Panc1 (cell line): ENCODE results near the gene UBE2G2. TPM values are rescaled to one million over a fixed set of nuclear protein-coding genes. Genes with fewer than 3 reads are reported as not detected.

Experiments
- ATAC-seq: fragments of 200-7000 bp; cut with Tn5 transposase; 2 replicates; pipeline ENCODE4 v1.9.1; 2020; ENCODE audit warnings: mild to moderate bottlenecking, moderate library complexity
- BruUV-seq: library from RNA; stranded (reverse); fragments of 400-500 nt; replicated peaks from 2 replicates; lab custom pipeline; 2021; lab: Mats Ljungman, UMichigan
- CTCF ChIA-PET: fragments of 300-600 bp; sonication (Branson Sonifier 250); formaldehyde crosslinking; loops from one replicate; lab custom pipeline; 2022; ENCODE audit warnings: antibody characterized with exemption; lab: Charles Lee
- POLR2A ChIA-PET: fragments of 300-600 bp; sonication (Branson Sonifier 250); formaldehyde crosslinking; loops from one replicate; lab custom pipeline; 2022; ENCODE audit warnings: antibody characterized with exemption; lab: Charles Lee
- DNase-seq: peaks from one replicate; pipeline ENCODE4 v3.0.0-alpha.2; 2010; ENCODE audit warnings: low read depth, low spot score
- H3K27ac ChIP-seq: 2 replicates; pipeline ENCODE4 v1.5.1; 2011; ENCODE audit warnings: mild to moderate bottlenecking, low read length, inconsistent platforms
- H3K27me3 ChIP-seq: fragments of 200-500 bp; sonication (Bioruptor generic); 2 replicates; pipeline ENCODE4 v1.6.0; 2014; ENCODE audit warnings: low read length, inconsistent platforms; ENCODE audit not compliant: control insufficient read depth, insufficient read depth
- H3K36me3 ChIP-seq: fragments of 200-500 bp; sonication (Bioruptor generic); 2 replicates; pipeline ENCODE4 v1.5.1; 2014; ENCODE audit warnings: inconsistent platforms, mild to moderate bottlenecking, low read length, moderate library complexity; ENCODE audit not compliant: control insufficient read depth, insufficient read depth
- H3K4me1 ChIP-seq: 2 replicates; pipeline ENCODE4 v1.5.1; 2011; ENCODE audit warnings: inconsistent platforms, mild to moderate bottlenecking, low read length, moderate library complexity; ENCODE audit not compliant: control insufficient read depth, insufficient read depth
- H3K4me3 ChIP-seq, 2 experiments: 2 replicates each; pipeline ENCODE4 v1.5.1; 2011 to 2012; ENCODE audit warnings: low read depth in 2 of 2, low read length in 2 of 2, mild to moderate bottlenecking in 2 of 2, inconsistent platforms in 1 of 2, moderate library complexity in 1 of 2
- H3K9me3 ChIP-seq: fragments of 200-500 bp; sonication (Bioruptor generic); 2 replicates; pipeline ENCODE4 v1.5.1; 2014; ENCODE audit warnings: low read depth, mild to moderate bottlenecking, inconsistent platforms, low read length, moderate library complexity; ENCODE audit not compliant: control insufficient read depth, insufficient read depth
- POLR2AphosphoS5 ChIP-seq: IDR thresholded peaks from 2 replicates; pipeline ENCODE4 v1.6.1; 2012; ENCODE audit warnings: mild to moderate bottlenecking, low read depth, low read length, moderate library complexity
- SIN3A ChIP-seq: IDR thresholded peaks from 2 replicates; pipeline ENCODE4 v1.6.1; 2012; ENCODE audit warnings: low read depth, mild to moderate bottlenecking, low read length, moderate library complexity, borderline replicate concordance; ENCODE audit not compliant: insufficient read depth
- TCF7L2 ChIP-seq: IDR thresholded peaks from 2 replicates; pipeline ENCODE4 v1.6.1; 2011; ENCODE audit warnings: mild to moderate bottlenecking, low read depth, low read length, inconsistent platforms
- in situ Hi-C: cut with HindIII; loops from 2 replicates; pipeline ENCODE4 v1.10.0; 2016; ENCODE audit warnings: low sequenced_read_pairs, low pct_unique_long_range_greater_than_20kb
- intact Hi-C: fragments of 100-400 bp; cut with micrococcal nuclease; formaldehyde crosslinking; loops from one replicate; pipeline ENCODE4 v1.10.0; 2022; ENCODE audit not compliant: unreplicated experiment
- total RNA-seq: library from RNA; stranded (reverse); gene quantifications from one replicate; pipeline ENCODE4 v1.2.1, GENCODE V29; 2021; ENCODE audit not compliant: unreplicated experiment
- TF ChIP-seq, protein P1 (sequence below), 2 experiments: IDR thresholded peaks; 2 replicates each; pipeline ENCODE4 v1.6.1; 2011 to 2012; ENCODE audit warnings: low read depth in 2 of 2, control low read depth in 1 of 2, low read length in 1 of 2, mild to moderate bottlenecking in 1 of 2, moderate library complexity in 1 of 2; ENCODE audit not compliant: insufficient read depth in 1 of 2
- TF ChIP-seq, protein P2 (sequence below): fragments of 450-650 bp; IDR thresholded peaks from 2 replicates; pipeline ENCODE4 v1.5.1; 2017; ENCODE audit warnings: mild to moderate bottlenecking

UBE2G2 gene
- total RNA-seq, 1 experiment from 2014 or later: 77.4 TPM

- ChIA-PET CTCF (no interaction called here), POLR2A (no interaction called here)
- no peak for DNase-seq
- Histone ChIP-seq H3K27ac (no peak overlapping the region), H3K4me1 (no peaks in the 10 kb centered on the region; the same call in 1 of the 2 replicates), H3K27me3 (no peaks in the 10 kb centered on the region), H3K36me3 (no peaks in the 10 kb centered on the region), H3K4me3 (no peak overlapping the region), H3K9me3 (no peaks in the 10 kb centered on the region)
- intact Hi-C loops (no loop called here), in situ Hi-C loops (no loop called here)
- no peak for ATAC-seq
- TF ChIP-seq, protein P1, sequence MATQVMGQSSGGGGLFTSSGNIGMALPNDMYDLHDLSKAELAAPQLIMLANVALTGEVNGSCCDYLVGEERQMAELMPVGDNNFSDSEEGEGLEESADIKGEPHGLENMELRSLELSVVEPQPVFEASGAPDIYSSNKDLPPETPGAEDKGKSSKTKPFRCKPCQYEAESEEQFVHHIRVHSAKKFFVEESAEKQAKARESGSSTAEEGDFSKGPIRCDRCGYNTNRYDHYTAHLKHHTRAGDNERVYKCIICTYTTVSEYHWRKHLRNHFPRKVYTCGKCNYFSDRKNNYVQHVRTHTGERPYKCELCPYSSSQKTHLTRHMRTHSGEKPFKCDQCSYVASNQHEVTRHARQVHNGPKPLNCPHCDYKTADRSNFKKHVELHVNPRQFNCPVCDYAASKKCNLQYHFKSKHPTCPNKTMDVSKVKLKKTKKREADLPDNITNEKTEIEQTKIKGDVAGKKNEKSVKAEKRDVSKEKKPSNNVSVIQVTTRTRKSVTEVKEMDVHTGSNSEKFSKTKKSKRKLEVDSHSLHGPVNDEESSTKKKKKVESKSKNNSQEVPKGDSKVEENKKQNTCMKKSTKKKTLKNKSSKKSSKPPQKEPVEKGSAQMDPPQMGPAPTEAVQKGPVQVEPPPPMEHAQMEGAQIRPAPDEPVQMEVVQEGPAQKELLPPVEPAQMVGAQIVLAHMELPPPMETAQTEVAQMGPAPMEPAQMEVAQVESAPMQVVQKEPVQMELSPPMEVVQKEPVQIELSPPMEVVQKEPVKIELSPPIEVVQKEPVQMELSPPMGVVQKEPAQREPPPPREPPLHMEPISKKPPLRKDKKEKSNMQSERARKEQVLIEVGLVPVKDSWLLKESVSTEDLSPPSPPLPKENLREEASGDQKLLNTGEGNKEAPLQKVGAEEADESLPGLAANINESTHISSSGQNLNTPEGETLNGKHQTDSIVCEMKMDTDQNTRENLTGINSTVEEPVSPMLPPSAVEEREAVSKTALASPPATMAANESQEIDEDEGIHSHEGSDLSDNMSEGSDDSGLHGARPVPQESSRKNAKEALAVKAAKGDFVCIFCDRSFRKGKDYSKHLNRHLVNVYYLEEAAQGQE (IDR thresholded peaks at IDR 0.05; ENCODE audit: insufficient read depth in 1 of 2, low read depth in 2 of 2, low read length in 1 of 2): no peak
- TF ChIP-seq POLR2AphosphoS5: no peak
- no peak for TF ChIP-seq SIN3A
- TF ChIP-seq, protein P2, sequence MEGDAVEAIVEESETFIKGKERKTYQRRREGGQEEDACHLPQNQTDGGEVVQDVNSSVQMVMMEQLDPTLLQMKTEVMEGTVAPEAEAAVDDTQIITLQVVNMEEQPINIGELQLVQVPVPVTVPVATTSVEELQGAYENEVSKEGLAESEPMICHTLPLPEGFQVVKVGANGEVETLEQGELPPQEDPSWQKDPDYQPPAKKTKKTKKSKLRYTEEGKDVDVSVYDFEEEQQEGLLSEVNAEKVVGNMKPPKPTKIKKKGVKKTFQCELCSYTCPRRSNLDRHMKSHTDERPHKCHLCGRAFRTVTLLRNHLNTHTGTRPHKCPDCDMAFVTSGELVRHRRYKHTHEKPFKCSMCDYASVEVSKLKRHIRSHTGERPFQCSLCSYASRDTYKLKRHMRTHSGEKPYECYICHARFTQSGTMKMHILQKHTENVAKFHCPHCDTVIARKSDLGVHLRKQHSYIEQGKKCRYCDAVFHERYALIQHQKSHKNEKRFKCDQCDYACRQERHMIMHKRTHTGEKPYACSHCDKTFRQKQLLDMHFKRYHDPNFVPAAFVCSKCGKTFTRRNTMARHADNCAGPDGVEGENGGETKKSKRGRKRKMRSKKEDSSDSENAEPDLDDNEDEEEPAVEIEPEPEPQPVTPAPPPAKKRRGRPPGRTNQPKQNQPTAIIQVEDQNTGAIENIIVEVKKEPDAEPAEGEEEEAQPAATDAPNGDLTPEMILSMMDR: no peak
- no peak for TF ChIP-seq TCF7L2
- BruUV-seq: no TSS peak
Observed at GRCh38 chr21:44812640-44813039, 11.0 kb upstream of the UBE2G2 start.

GRCh38 chr21:44810779-44811178, 9.2 kb upstream of the UBE2G2 start:
- no peaks in the 10 kb centered on the region for H3K4me1 ChIP-seq
- no TSS peak for BruUV-seq
- POLR2A ChIA-PET: no interaction called here
- intact Hi-C loops: no loop called here
- no peaks in the 10 kb centered on the region for H3K36me3 ChIP-seq
- H3K4me3 ChIP-seq: no peak overlapping the region
- no peaks in the 10 kb centered on the region for H3K27me3 ChIP-seq
- no peak for ATAC-seq
- TF ChIP-seq, protein P1 (IDR thresholded peaks at IDR 0.05; ENCODE audit: insufficient read depth in 1 of 2, low read depth in 2 of 2, low read length in 1 of 2): no peak
- TF ChIP-seq, protein P2: no peak
- in situ Hi-C loops: no loop called here
- CTCF ChIA-PET: no interaction called here
- H3K27ac ChIP-seq: no peak overlapping the region
- H3K9me3 ChIP-seq: no peaks in the 10 kb centered on the region
- no peak for DNase-seq
